Prostate gland (tissue), 2 donors: ENCODE data around the gene MYLK.

ENCODE experiments used
- POLR2A ChIP-seq: fragments of 450-650 bp; IDR thresholded peaks from one replicate; pipeline ENCODE4 v1.6.1; 2016; ENCODE audit warnings: antibody characterized with exemption, mild to moderate bottlenecking
- TF ChIP-seq, protein P1 (sequence below), 4 experiments: fragments of 200-600 bp in 2 of 4; fragments of 450-650 bp in 2 of 4; sonication (generic) in 2 of 4; IDR thresholded peaks; 1 replicate in 3 of 4; 2 replicates in 1 of 4; pipeline ENCODE4 v1.5.1; 2016 to 2019; ENCODE audit warnings: antibody characterized with exemption in 4 of 4, mild to moderate bottlenecking in 2 of 4, moderate library complexity in 2 of 4

DNA sequence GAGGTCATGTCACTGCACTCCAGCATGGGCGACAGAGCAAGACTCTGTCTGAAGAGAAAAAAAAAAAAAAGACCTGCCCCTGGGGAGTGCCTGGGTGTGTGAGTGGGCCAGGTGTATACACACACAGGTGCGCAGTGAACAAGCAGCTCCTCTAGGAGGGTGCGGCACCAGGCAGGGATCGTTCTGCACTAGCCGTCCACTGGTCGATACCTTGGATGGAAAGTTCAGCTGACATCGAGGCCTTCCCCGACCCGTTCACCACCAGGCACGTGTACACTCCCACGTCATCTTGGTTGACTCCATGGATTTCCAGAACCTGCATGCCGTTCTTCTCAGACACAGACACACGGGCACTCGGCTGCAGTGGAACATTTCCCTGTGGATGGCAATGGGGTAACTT lies 147.0 kb downstream of the MYLK start:
- TF ChIP-seq, protein P1, sequence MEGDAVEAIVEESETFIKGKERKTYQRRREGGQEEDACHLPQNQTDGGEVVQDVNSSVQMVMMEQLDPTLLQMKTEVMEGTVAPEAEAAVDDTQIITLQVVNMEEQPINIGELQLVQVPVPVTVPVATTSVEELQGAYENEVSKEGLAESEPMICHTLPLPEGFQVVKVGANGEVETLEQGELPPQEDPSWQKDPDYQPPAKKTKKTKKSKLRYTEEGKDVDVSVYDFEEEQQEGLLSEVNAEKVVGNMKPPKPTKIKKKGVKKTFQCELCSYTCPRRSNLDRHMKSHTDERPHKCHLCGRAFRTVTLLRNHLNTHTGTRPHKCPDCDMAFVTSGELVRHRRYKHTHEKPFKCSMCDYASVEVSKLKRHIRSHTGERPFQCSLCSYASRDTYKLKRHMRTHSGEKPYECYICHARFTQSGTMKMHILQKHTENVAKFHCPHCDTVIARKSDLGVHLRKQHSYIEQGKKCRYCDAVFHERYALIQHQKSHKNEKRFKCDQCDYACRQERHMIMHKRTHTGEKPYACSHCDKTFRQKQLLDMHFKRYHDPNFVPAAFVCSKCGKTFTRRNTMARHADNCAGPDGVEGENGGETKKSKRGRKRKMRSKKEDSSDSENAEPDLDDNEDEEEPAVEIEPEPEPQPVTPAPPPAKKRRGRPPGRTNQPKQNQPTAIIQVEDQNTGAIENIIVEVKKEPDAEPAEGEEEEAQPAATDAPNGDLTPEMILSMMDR (IDR thresholded peaks at IDR 0.05), result no peak
- no peak for TF ChIP-seq POLR2A
